Loucy (cell line): Measurements from ENCODE around the gene SYNDIG1.

Source experiments
- H2AFZ ChIP-seq: fragments of 200-600 bp; sonication (generic); 2 replicates; pipeline ENCODE4 v1.6.0; 2016; ENCODE audit warnings: antibody characterized with exemption, mild to moderate bottlenecking, low read length, moderate library complexity
- H3F3A ChIP-seq: fragments of 200-600 bp; 2 replicates; pipeline ENCODE4 v1.6.0; 2016; ENCODE audit warnings: antibody characterized with exemption, low read depth, mild to moderate bottlenecking
- H3K27me3 ChIP-seq: fragments of 200-600 bp; sonication (generic); 2 replicates; pipeline ENCODE4 v1.6.1; 2014; ENCODE audit warnings: low read length, mild to moderate bottlenecking; ENCODE audit not compliant: insufficient read depth, poor library complexity, severe bottlenecking
- H3K36me3 ChIP-seq: fragments of 200-600 bp; sonication (generic); 2 replicates; pipeline ENCODE4 v1.6.1; 2016; ENCODE audit warnings: low read length; ENCODE audit not compliant: insufficient read depth
- H3K4me1 ChIP-seq: fragments of 200-600 bp; sonication (generic); 2 replicates; pipeline ENCODE4 v1.5.1; 2014; ENCODE audit warnings: low read length, mild to moderate bottlenecking; ENCODE audit not compliant: insufficient read depth, poor library complexity, severe bottlenecking
- H3K4me2 ChIP-seq: fragments of 200-600 bp; sonication (generic); 2 replicates; pipeline ENCODE4 v1.6.0; 2014; ENCODE audit warnings: antibody characterized with exemption, low read length, low read depth, mild to moderate bottlenecking; ENCODE audit not compliant: poor library complexity, severe bottlenecking
- H3K4me3 ChIP-seq: fragments of 200-600 bp; sonication (generic); 2 replicates; pipeline ENCODE4 v1.5.1; 2014; ENCODE audit warnings: low read length, mild to moderate bottlenecking, mixed read lengths; ENCODE audit not compliant: poor library complexity, severe bottlenecking
- H3K79me2 ChIP-seq: fragments of 200-600 bp; sonication (generic); 2 replicates; pipeline ENCODE4 v1.6.1; 2014; ENCODE audit warnings: low read length; ENCODE audit not compliant: insufficient read depth
- H3K9ac ChIP-seq: fragments of 200-600 bp; sonication (generic); 2 replicates; pipeline ENCODE4 v1.6.0; 2014; ENCODE audit warnings: mild to moderate bottlenecking, low read depth, low read length, moderate library complexity; ENCODE audit not compliant: poor library complexity, severe bottlenecking
- H3K9me2 ChIP-seq: fragments of 200-600 bp; sonication (generic); replicated peaks from 2 replicates; pipeline ENCODE4 v1.6.1; 2016; ENCODE audit warnings: low read depth, low read length, mixed read lengths
- H3K9me3 ChIP-seq: fragments of 200-600 bp; sonication (generic); 2 replicates; pipeline ENCODE4 v1.6.1; 2014; ENCODE audit warnings: mild to moderate bottlenecking, antibody characterized with exemption, low read length, low read depth; ENCODE audit not compliant: insufficient read depth
- H4K20me1 ChIP-seq: fragments of 200-600 bp; sonication (generic); 2 replicates; pipeline ENCODE4 v1.6.0; 2014; ENCODE audit warnings: antibody characterized with exemption, low read length, mild to moderate bottlenecking; ENCODE audit not compliant: insufficient read depth, poor library complexity, severe bottlenecking
- EZH2phosphoT487 ChIP-seq: fragments of 200-600 bp; IDR thresholded peaks from 2 replicates; pipeline ENCODE4 v1.6.1; 2018; ENCODE audit warnings: antibody characterized with exemption, mild to moderate bottlenecking, moderate library complexity, borderline replicate concordance
- TF ChIP-seq, protein P1 (sequence below): fragments of 200-600 bp; sonication (generic); conservative IDR thresholded peaks from 2 replicates; pipeline ENCODE4 v1.5.1; 2014; ENCODE audit warnings: mild to moderate bottlenecking, antibody characterized with exemption, low read length

Gene SYNDIG1

GRCh38 chr20:24703284-24703610 lies 233.8 kb downstream of the SYNDIG1 start:
- no peak for TF ChIP-seq EZH2phosphoT487
- TF ChIP-seq, protein P1, sequence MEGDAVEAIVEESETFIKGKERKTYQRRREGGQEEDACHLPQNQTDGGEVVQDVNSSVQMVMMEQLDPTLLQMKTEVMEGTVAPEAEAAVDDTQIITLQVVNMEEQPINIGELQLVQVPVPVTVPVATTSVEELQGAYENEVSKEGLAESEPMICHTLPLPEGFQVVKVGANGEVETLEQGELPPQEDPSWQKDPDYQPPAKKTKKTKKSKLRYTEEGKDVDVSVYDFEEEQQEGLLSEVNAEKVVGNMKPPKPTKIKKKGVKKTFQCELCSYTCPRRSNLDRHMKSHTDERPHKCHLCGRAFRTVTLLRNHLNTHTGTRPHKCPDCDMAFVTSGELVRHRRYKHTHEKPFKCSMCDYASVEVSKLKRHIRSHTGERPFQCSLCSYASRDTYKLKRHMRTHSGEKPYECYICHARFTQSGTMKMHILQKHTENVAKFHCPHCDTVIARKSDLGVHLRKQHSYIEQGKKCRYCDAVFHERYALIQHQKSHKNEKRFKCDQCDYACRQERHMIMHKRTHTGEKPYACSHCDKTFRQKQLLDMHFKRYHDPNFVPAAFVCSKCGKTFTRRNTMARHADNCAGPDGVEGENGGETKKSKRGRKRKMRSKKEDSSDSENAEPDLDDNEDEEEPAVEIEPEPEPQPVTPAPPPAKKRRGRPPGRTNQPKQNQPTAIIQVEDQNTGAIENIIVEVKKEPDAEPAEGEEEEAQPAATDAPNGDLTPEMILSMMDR = no peak
- H3K9me3 ChIP-seq = no peaks in the 10 kb centered on the region
- H3K4me2 ChIP-seq = no peak overlapping the region
- H3K36me3 ChIP-seq = no peaks in the 10 kb centered on the region
- no peaks in the 10 kb centered on the region for H3K27me3 ChIP-seq
- H3K9ac ChIP-seq = no peak overlapping the region
- no peaks in the 10 kb centered on the region for H4K20me1 ChIP-seq
- no peaks in the 10 kb centered on the region for H3K9me2 ChIP-seq
- H3F3A ChIP-seq = no peaks in the 10 kb centered on the region
- no peak overlapping the region for H2AFZ ChIP-seq
- no peak overlapping the region for H3K4me3 ChIP-seq
- H3K4me1 ChIP-seq = no peaks in the 10 kb centered on the region
- H3K79me2 ChIP-seq = no peaks in the 10 kb centered on the region

GRCh38 chr20:24704899-24705298 lies 235.5 kb downstream of the SYNDIG1 start:
- Histone ChIP-seq H3K4me1 (no peaks in the 10 kb centered on the region), H2AFZ (no peak overlapping the region), H3K4me2 (no peak overlapping the region), H4K20me1 (no peaks in the 10 kb centered on the region), H3K79me2 (no peaks in the 10 kb centered on the region), H3K9ac (no peak overlapping the region), H3K9me3 (no peaks in the 10 kb centered on the region), H3K9me2 (no peaks in the 10 kb centered on the region), H3K4me3 (no peak overlapping the region), H3K27me3 (no peaks in the 10 kb centered on the region), H3F3A (no peaks in the 10 kb centered on the region), H3K36me3 (no peaks in the 10 kb centered on the region)
- TF ChIP-seq EZH2phosphoT487 = no peak
- TF ChIP-seq, protein P1 = no peak

DNA sequence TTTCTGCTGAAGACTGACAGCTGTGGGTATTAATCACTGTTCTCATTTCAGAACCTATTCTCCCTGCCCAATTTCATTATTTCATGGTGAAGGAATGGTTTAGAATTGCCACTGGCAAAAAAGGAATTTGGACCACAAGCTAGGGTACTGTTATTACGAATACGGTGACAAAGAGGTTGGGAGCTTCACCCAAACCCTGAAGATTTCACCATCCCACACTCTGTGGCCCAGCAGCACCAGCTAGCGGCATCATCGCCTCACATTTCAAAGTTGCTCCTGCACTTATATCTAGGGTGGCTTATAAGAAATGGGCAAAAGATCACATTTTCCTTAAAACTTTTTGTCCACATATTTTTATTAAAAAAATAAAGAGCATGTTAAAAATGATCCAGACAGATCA lies 236.1 kb downstream of the SYNDIG1 start:
- no peaks in the 10 kb centered on the region for H3K79me2 ChIP-seq
- H3K4me1 ChIP-seq = no peaks in the 10 kb centered on the region
- H4K20me1 ChIP-seq = no peaks in the 10 kb centered on the region

More for the DNA sequence above, 236.1 kb downstream of the SYNDIG1 start:
- H3K27me3 ChIP-seq = no peaks in the 10 kb centered on the region
- no peaks in the 10 kb centered on the region for H3K36me3 ChIP-seq
- H3K4me3 ChIP-seq = no peak overlapping the region
- no peaks in the 10 kb centered on the region for H3K9me2 ChIP-seq
- H3K4me2 ChIP-seq = no peak overlapping the region
- no peak overlapping the region for H3K9ac ChIP-seq
- H3F3A ChIP-seq = no peaks in the 10 kb centered on the region
- TF ChIP-seq, protein P1 = no peak
- no peak for TF ChIP-seq EZH2phosphoT487
- H3K9me3 ChIP-seq = no peaks in the 10 kb centered on the region
- no peak overlapping the region for H2AFZ ChIP-seq
